CD4-positive, alpha-beta T cell treated with Interleukin-17A for 4 hours (primary cell): ENCODE measurements around the gene FAM83C.

ENCODE experiments used
- DNase-seq: peaks from one replicate; pipeline ENCODE4 v3.0.0-alpha.2; 2020; ENCODE audit warnings: mixed read lengths

The FAM83C gene

GRCh38 chr20:35297155-35297554 lies 4.9 kb upstream of the FAM83C start:
- no peak for DNase-seq

GRCh38 chr20:35296101-35296554 lies 3.9 kb upstream of the FAM83C start:
- no peak for DNase-seq

GRCh38 chr20:35295674-35296073 lies 3.4 kb upstream of the FAM83C start:
- DNase-seq, result no peak

GRCh38 chr20:35295058-35295457 lies 2.8 kb upstream of the FAM83C start:
- DNase-seq, result no peak

DNA sequence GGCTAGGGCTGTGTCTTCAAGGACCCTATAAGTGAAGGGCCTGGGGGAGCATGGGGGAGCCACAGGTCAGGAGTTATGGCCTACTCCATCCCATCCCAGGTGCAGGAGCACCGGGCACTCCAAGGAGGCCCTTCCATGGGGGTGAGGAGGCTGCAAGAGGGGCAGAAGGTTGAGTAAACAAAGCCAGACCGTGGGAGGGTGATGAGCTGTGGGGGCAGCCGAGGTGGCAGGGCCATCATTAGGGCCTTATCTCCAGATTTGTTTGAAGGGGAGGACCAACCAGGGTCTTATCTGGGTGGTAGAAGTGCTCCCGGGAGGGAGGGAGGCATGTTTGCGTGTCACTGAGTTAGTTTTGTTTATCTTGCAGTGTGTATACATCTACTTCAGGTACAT lies 2.1 kb upstream of the FAM83C start:
- DNase-seq, result no peak

DNA sequence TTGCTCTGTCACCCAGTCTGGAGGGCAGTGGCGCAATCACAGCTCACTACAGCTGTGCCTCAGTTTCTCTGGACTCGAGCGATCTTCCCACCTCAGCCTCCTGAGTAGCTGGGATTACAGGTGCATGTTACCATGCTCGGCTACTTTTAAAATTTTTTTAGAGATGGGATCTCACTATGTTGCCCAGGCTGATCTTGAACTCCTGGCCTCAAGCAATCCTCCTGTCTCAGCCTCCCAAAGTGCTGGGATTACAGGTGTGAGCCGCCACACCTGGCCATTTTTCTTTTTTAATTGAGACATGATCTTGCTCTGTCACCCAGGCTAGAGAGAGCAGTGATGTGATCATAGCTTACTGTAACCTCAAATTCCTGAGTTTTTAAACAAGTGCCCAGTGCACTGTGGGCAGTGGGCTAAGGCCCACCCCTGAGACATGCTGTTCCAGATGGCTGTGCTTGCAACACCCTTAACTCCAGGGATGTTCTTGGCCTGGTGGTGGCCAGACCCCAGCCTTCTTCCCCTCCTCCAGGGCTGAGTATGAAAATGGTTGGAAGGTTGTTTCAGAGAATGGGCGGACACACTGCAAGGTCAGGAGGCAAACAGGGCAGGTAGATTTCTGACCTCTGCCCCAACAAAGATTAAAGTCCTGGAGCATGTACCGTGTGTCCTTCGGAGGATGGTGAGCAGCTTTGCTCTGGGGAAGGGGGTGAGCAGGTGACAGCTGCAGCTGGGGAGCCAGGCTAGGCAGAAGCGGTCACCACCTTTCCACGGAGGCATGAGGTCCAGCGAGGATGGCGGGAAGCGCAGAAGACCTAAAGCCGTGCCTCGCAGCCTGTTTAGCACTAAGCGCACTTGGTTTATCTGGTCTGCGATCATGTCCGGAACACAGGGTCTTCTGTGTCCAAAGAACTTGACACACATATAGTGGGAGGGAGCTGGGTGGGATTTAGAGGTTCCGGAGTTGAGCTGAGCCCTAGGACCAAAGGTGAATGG lies 1.4 kb upstream of the FAM83C start:
- DNase-seq, result no peak

DNA sequence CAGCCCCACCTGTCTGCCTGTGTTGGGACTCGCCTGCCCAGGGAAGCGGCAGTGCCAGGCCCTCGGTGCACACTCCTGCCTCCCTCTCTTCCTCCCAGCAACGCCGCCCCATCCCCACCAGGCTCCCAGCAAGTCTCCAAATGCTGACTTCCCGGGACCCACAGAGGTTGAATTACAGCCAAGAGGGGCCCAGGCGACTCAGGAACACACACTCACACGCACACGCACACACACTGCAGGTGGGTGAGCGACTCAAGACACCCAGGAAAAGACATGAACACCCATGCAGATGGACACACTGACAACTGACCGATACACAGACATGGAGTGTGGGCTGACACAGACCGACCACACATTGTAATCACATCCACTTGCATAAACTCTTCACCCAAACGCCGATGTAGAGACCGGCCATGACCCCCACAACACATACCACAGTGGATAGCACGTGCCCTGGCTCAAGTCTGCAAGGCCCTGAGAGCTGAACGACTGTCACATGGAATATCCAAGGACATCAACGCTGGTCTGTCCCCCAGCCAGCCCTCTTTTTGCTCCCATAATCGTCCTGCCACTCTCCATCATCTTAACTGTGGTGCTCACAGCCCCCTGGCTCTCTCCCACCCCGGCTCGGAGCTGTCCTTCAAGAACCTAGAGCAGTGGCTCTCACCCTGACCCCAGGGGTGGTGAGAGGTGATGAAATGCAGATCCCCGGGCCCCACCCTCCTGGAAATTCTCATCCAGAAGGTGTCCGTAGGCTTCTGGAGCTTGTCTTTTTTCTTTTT lies 470 bp upstream of the FAM83C start:
- DNase-seq, result no peak

- no peak for DNase-seq
Measured at GRCh38 chr20:35290887-35291417, 1.3 kb downstream of the FAM83C start.

GRCh38 chr20:35290186-35290886 lies 1.9 kb downstream of the FAM83C start:
- no peak for DNase-seq

GRCh38 chr20:35288325-35289060 lies 3.7 kb downstream of the FAM83C start:
- no peak for DNase-seq

- no peak for DNase-seq
Measured at GRCh38 chr20:35287509-35288324, 4.5 kb downstream of the FAM83C start.

DNA sequence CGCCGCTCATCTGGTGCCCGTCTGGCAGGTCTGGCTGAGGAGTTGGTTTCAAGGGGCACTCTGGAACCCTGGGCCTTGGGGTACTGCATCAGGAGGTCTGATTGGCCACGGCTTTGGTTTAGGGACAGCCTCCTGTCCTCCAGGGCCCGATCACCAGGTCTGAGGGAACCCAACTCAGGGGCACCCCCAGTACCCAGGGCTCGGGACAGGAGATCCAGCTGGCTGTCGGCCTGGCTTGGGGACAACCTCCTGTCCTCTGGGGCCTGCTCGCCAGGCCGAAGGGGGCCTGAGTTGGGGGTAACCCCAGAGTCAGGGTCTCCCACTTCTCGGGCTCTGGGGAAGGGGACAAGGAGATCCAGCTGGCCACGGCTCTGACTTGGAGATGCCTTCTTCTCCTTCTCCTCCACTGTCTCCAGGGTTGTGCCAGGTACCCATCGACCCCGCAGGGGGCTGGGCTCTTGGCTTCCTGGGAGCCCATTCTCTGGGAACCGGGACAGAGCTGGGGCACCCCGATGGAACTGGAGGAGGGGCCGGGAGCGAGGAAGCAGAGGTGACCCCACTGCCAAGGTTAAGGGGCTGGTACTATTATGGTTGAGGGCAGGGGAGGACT lies 5.2 kb downstream of the FAM83C start:
- no peak for DNase-seq

DNA sequence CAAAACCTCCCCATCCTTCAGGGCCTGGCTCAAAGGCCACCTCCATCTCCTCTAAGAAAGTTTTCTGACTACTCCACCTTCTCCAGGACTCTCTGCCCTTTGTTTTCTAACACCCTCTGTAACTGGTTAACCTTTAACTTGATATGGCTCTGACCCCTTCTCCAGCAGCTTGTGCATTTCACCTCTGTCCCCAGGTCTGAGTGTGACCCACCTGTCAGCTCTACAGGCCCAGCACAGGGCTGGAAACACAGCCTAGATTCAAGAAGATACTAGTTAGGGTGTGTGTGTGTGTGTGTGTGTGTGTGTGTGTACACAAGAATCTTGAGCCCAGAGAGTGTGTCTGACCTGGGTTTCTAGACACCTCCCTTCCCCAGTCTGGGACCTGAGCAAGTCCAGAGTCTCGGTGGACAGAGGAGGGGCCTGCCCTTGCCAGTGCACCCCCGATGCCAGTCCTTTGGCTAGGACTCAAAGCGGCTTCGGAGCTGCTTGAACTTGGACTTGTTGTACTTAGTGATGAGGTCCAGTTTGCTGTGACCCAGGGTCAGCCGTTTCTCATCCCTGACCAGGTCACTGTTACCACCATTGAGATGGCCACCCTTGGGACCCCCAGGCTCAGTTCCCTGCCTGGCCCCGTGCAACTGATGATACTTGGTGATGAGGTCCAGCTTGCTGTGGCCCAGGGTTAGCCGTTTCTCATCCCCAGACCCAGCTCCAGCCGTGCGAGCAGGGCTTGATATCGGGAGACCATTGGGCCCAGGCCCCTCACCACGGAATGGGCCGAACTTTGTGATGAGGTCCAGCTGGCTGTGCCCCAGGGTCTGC lies 5.9 kb downstream of the FAM83C start:
- no peak for DNase-seq

GRCh38 chr20:35285806-35286076 lies 6.5 kb downstream of the FAM83C start:
- no peak for DNase-seq

- no peak for DNase-seq
Measured at GRCh38 chr20:35284992-35285805, 7.0 kb downstream of the FAM83C start.

- peak; percentile 80 for DNase-seq
Measured at GRCh38 chr20:35284267-35284991, 7.8 kb downstream of the FAM83C start, which contains the start of gene EIF6. Gene EIF6 (minus strand): TSS chr20:35284772. CDS start chr20:35284487, 285 bp downstream.

DNA sequence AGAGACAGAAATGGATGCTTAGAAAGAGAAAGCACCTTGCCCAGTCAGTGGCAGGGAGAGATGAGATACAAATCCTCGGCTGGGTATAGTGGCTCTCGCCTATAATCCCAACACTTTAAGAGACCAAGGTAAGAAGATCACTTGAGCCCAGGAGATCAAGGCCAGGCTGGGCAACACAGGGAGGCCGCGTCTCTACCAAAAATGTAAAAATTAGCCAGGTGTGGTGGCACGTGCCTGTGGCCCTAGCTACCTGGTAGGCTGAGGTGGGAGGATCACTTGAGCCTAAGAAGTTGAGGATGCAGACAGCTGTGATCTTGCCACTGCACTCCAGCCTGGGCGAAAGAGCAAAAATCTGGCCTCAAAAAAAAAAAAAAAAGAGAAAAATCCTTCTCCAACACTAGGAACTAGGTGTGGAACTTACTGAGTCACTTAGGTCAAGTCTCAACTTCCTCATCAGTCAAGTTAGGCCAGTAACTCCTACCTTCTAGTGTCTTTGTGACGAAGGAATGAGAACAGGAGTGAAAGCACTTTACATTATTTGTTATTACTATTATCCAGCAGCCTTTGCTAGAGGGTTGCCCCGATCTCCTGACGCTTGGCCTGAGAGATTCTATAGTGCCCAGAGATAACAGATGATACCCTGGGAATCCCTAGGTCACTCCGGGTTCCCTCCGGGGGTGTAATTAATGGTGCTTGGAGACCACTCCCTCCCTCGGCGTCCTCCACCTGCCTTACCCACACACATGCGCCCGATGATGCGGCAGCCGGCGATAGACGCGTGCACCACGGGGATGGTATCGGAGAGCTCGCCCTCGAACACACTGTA lies 8.6 kb downstream of the FAM83C start:
- DNase-seq, result no peak
